Measurements from ENCODE around the gene ATMIN.
A peak's percentile ranks its signal among the peaks of the same experiment; 100 is the strongest.

Gene ATMIN, protein sequence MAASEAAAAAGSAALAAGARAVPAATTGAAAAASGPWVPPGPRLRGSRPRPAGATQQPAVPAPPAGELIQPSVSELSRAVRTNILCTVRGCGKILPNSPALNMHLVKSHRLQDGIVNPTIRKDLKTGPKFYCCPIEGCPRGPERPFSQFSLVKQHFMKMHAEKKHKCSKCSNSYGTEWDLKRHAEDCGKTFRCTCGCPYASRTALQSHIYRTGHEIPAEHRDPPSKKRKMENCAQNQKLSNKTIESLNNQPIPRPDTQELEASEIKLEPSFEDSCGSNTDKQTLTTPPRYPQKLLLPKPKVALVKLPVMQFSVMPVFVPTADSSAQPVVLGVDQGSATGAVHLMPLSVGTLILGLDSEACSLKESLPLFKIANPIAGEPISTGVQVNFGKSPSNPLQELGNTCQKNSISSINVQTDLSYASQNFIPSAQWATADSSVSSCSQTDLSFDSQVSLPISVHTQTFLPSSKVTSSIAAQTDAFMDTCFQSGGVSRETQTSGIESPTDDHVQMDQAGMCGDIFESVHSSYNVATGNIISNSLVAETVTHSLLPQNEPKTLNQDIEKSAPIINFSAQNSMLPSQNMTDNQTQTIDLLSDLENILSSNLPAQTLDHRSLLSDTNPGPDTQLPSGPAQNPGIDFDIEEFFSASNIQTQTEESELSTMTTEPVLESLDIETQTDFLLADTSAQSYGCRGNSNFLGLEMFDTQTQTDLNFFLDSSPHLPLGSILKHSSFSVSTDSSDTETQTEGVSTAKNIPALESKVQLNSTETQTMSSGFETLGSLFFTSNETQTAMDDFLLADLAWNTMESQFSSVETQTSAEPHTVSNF

GRCh38 chr16:81035398-81035974 lies at the start of gene ATMIN:
Gene ATMIN, plus strand, starts transcription at chr16:81035842. Its CDS starts 29 bp downstream, at chr16:81035871.
- DNase-seq, result peak; percentile 90

GRCh38 chr16:80986557-80986956 lies 49.1 kb upstream of the ATMIN start:
- DNase-seq, result no peak

DNA sequence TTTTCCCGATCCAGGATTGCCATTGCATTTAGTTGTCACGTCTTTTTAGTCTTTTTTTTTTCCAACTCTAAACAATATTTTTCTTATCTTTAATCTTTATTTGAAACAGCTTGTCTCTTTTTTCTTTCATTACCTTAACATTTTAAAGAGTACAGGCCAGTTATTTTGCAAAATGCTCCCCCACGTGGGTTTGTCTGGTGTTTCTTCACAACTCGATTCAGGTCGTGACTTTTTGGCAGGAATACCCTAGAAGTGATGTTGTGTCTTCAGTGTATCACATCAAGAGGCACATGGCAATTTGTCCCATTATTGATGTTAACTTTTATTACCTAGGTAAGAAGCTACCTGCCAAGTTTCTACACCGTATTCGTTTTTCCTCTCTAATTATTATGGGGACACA lies 46.9 kb upstream of the ATMIN start:
- DNase-seq, result no peak

DNA sequence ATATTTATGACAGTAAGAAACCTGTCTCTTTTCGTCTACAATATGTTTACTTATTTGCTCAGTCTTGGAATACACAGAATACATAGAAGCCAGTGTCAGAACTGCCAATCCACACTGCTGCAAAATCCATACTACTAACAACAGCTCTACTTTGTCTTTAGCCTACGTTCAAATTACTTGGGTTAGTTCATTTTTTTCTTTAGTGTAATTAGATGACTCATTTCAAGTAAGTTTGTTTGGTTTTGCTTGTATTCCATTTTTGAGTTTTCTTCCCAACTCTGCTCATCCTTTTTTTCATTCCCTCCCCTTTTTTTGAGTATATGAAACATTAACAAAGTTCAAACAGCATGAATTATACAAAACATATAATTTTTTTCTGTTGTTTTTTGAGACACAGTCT lies 45.8 kb upstream of the ATMIN start:
- no peak for DNase-seq

- no peak for DNase-seq
Measured at GRCh38 chr16:80990577-80990976, 45.1 kb upstream of the ATMIN start.

DNA sequence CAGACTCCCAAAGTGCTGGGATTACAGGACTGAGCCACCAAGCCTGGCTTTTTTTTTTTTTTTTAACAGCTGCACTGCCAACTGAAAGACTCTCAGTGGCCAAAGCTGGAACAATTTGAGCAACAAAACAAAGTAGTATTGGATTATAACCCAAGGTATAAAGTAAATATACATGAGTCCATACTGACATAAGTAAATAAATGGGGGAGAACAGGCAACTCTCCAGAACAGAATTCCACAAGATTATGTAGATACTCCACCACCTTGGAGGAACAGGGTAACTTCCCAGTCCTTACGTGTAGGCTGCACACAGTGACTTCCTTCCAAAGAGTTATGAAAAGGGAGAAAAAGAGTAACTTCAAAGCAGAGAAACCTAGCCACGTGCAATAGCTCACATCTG lies 44.7 kb upstream of the ATMIN start:
- no peak for DNase-seq

- DNase-seq, result no peak
Measured at GRCh38 chr16:80991792-80992430, 43.7 kb upstream of the ATMIN start.

- no peak for DNase-seq
Measured at GRCh38 chr16:80992676-80993293, 42.9 kb upstream of the ATMIN start.

DNA sequence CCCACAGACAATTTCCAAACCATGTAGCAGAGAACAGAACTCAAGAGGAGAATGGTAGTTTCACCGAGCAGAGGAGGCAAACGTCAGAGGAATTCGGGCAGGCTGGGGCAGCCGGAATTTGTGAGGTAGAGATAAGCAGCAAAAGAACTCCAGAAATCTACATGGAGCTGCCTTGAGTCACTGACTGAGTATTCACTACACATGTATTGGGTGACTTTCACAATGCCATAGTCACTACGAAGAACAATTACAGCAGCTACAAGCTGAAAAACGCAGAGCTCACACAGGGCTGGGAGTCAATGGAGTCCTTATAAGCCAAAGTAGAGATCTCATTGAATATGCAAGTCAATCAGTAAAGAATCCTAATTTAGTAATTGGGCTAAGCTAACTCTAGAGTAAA lies 42.3 kb upstream of the ATMIN start:
- DNase-seq, result no peak

DNA sequence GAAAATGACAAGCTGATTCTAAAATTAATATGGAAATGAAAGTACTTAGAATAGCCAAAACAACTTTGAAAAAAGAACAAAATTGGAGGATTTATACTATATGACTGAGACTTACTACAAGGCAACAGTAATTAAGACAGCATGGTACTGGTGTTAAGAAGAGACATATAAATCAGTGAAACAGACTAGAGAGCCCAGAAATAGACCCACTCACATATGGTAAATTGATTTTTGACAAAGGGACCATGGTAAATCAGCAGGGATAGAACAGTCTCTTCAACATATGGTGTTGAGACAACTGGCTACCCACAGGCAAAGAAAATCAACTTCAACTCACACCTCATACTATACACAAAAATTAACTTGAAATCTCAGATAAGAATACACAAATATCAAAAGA lies 41.8 kb upstream of the ATMIN start:
- DNase-seq, result no peak

- DNase-seq, result no peak
Measured at GRCh38 chr16:80994451-80994850, 41.2 kb upstream of the ATMIN start.

DNA sequence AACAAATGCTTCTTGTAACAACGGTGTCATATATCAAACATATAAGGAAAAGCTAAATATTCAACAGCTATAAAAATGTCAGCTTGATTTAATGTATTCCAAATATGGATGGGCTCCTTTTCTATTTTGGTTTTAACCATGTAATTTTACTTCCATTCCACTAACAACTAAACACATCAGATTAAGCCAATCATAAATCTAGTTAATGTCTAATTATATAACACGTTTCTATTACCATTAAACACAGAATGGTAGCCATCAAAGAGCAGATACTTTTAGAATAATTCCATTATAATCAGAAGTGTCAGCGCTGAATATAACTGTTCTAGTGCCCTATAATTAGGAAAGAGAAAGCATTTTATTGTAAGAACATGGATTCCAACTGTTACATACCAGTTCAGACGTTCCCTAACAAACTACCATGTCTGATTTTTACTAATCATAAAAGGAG lies 38.9 kb upstream of the ATMIN start:
- no peak for DNase-seq

DNA sequence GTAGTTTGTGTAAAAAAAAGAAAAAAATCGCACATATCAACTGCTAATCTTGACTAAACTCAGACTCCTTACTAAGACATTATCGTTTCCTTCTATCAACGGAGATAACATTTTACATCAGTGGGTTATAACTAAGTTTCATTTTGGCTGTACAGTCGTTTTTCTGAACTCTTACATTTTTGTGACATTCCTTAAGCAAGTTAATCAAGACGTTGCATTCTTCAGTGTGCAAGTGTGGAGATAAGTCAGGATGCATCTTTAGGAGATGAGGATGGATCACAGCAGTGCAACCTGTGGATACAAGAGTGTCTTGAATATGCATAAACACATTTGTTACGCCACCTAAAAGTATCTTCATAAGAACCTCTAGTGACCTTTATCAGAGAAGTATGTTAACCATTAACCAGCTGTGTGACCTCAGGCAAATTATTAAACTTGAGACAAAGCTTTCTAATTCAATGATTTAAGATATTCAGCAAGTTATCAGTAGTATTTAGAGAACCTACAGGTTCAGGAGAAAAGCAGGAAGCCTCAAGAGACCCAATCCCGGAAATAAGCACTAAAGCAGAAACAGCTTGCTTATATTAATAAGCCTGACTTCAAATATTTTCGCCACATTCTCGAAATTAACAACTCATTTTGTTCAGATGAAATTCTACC lies 38.4 kb upstream of the ATMIN start:
- no peak for DNase-seq

DNA sequence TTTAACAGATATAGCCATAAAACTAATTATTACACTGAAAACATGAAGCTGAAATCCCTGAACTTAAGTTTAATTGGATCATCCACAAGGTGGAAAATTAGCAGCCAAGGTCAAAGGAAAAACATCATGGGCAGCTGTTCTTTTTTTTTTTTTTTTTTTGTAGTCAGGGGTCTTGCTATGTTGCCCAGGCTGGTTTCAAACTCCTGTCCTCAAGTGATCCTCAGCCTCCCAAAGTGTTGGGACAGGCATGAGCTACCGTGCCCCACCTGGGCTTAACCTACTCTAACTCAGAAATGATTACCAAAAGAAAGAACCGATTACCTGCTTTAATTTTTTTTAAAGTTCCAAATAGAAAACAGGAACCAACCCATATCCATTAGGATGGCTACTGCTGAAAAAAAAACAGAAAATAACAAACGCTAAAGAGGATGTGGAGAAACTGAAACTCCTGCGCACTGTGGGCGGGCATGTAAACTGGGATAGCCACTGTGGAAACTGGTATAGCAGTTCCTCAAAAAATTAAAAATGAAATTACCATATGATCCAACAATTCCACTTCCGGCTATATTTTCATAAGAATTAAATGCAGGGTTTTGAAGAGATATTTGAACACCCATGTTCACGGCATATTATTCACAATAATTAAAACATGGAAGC lies 37.5 kb upstream of the ATMIN start:
- no peak for DNase-seq

- DNase-seq, result no peak
Measured at GRCh38 chr16:81000873-81001272, 34.8 kb upstream of the ATMIN start.

DNA sequence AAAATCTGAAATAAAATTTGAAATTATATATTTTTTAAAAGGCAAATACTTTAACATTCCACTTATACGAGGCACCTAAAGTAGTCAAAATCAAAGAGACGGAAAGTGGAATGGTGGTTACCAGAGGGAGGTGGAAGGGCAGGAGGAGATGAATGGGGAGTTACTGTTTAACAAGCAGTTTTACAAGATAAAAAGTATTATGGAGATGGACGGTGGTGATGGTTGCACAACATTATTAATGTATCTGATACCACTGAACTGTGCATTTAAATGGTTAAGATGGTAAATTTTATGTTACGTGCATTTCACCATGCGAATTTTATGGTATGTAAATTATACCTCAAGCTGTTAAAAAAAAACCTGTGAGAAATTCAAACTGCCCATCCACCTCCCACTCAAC lies 34.3 kb upstream of the ATMIN start:
- no peak for DNase-seq

GRCh38 chr16:81003064-81003463 lies 32.6 kb upstream of the ATMIN start:
- no peak for DNase-seq

- DNase-seq, result no peak
Measured at GRCh38 chr16:81003610-81004460, 31.8 kb upstream of the ATMIN start.

DNA sequence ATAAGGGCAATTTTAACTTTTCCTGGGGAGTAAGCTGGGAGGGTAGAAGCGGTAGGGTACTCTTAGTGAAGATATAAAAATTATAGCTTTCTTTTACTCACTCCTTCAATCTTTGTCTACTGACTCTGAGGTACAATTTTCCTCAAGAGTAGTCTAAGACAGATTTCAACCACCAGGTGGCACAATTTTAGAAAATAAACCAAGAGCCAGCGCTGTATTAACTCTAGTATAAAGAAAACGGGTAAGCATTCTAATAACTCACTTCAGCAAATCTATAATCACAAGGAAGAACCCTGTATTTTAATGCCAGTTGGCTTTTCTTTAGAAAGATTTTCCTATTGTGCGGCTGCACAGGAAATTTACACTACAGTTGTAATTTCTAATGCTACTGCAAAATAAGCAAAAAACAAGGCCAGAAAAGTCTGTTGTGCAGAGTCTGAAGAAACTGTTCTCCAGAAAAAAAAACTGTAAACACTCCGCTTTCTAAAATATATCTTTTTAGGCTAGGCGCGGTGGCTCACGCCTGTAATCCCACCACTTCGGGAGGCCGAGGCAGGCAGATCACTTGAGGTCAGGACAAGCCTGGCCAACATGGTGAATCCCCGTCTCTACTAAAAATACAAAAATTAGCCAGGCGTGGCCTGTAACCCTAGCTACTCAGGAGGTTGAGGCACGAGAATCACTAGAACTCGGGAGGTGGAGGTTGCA lies 30.8 kb upstream of the ATMIN start:
- no peak for DNase-seq

- no peak for DNase-seq
Measured at GRCh38 chr16:81005610-81006161, 30.0 kb upstream of the ATMIN start.

Data from stimulated activated CD4-positive, alpha-beta T cell treated with anti-CD3 and anti-CD28 coated beads, Interleukin-12 subunit alpha, Interleukin-12 subunit beta, amount 100 ng/mL, for 4 hours (primary cell).